GM04503 (cell line): ENCODE results near the gene SLC39A6.
"Not testable (repeated sequence)": the region's sequence is repeated elsewhere in the genome, so short reads cannot be mapped to it uniquely, and the experiment has no call there.

Experiments
- DNase-seq: peaks from one replicate; pipeline ENCODE4 v3.0.0-alpha.2; 2012; ENCODE audit warnings: low read depth

Gene SLC39A6

GRCh38 chr18:36099311-36099710, 29.8 kb downstream of the SLC39A6 start:
- no peak for DNase-seq

- DNase-seq: no peak
Observed at GRCh38 chr18:36096955-36097354, 32.2 kb downstream of the SLC39A6 start.

- no peak for DNase-seq
Observed at GRCh38 chr18:36095936-36096519, 33.1 kb downstream of the SLC39A6 start.

GRCh38 chr18:36094431-36094830, 34.7 kb downstream of the SLC39A6 start:
- DNase-seq: no peak

- not testable (repeated sequence) for DNase-seq
Observed at GRCh38 chr18:36092116-36092515, 37.0 kb downstream of the SLC39A6 start.

- no peak for DNase-seq
Observed at GRCh38 chr18:36089001-36089400, 40.1 kb downstream of the SLC39A6 start.

GRCh38 chr18:36088256-36088655, 40.9 kb downstream of the SLC39A6 start:
- DNase-seq: no peak

- no peak for DNase-seq
Observed at GRCh38 chr18:36086186-36086585, 43.0 kb downstream of the SLC39A6 start.

GRCh38 chr18:36085195-36085594, 43.9 kb downstream of the SLC39A6 start:
- DNase-seq: no peak

- DNase-seq: no peak
Observed at GRCh38 chr18:36083729-36084128, 45.4 kb downstream of the SLC39A6 start.

GRCh38 chr18:36081118-36081517, 48.0 kb downstream of the SLC39A6 start:
- not testable (repeated sequence) for DNase-seq

GRCh38 chr18:36078751-36079529, 50.2 kb downstream of the SLC39A6 start:
- DNase-seq: peak; percentile 25

GRCh38 chr18:36077764-36078163, 51.4 kb downstream of the SLC39A6 start:
- not testable (repeated sequence) for DNase-seq

GRCh38 chr18:36075862-36076587, 53.1 kb downstream of the SLC39A6 start:
- DNase-seq: peak; percentile 68

- no peak for DNase-seq
Observed at GRCh38 chr18:36074435-36074834, 54.7 kb downstream of the SLC39A6 start.

GRCh38 chr18:36073676-36074075, 55.5 kb downstream of the SLC39A6 start:
- no peak for DNase-seq

GRCh38 chr18:36072406-36072805, 56.7 kb downstream of the SLC39A6 start:
- DNase-seq: not testable (repeated sequence)

GRCh38 chr18:36067055-36067957, 61.8 kb downstream of the SLC39A6 start, which contains the start of gene RPRD1A:
Gene RPRD1A, minus strand, starts transcription at chr18:36067559. Its CDS starts 155 bp downstream, at chr18:36067404.
- DNase-seq: peak; percentile 45

GRCh38 chr18:36066686-36067054, 62.5 kb downstream of the SLC39A6 start:
- DNase-seq: no peak

- peak; percentile 10 for DNase-seq
Observed at GRCh38 chr18:36066001-36066400, 63.1 kb downstream of the SLC39A6 start.

- DNase-seq: not testable (repeated sequence)
Observed at GRCh38 chr18:36064809-36065079, 64.4 kb downstream of the SLC39A6 start.
